BLaER1 (cell line): Measurements from ENCODE around the gene HIRA.

Experiments
- H3K27ac ChIP-seq: shearing (Covaris generic); formaldehyde crosslinking; 2 replicates; pipeline ENCODE4 v1.8.1; 2022
- H3K27me3 ChIP-seq: shearing (Covaris generic); formaldehyde crosslinking; 2 replicates; pipeline ENCODE4 v1.8.1; 2022
- H3K36me3 ChIP-seq: shearing (Covaris generic); formaldehyde crosslinking; 2 replicates; pipeline ENCODE4 v1.8.1; 2022
- H3K4me1 ChIP-seq: shearing (Covaris generic); formaldehyde crosslinking; 2 replicates; pipeline ENCODE4 v1.8.1; 2022
- H3K4me2 ChIP-seq: shearing (Covaris generic); formaldehyde crosslinking; 2 replicates; pipeline ENCODE4 v1.8.1; 2022
- H3K4me3 ChIP-seq: shearing (Covaris generic); formaldehyde crosslinking; 2 replicates; pipeline ENCODE4 v1.8.1; 2022
- H3K9ac ChIP-seq: shearing (Covaris generic); formaldehyde crosslinking; 2 replicates; pipeline ENCODE4 v1.8.1; 2022
- H3K9me3 ChIP-seq: shearing (Covaris generic); formaldehyde crosslinking; 2 replicates; pipeline ENCODE4 v1.8.1; 2022
- H4K20me1 ChIP-seq: shearing (Covaris generic); formaldehyde crosslinking; 2 replicates; pipeline ENCODE4 v1.8.1; 2022
- Cebpa-rat ChIP-seq: shearing (Covaris generic); IDR thresholded peaks from 2 replicates; pipeline ENCODE4 v1.8.1; 2022

The HIRA gene

DNA sequence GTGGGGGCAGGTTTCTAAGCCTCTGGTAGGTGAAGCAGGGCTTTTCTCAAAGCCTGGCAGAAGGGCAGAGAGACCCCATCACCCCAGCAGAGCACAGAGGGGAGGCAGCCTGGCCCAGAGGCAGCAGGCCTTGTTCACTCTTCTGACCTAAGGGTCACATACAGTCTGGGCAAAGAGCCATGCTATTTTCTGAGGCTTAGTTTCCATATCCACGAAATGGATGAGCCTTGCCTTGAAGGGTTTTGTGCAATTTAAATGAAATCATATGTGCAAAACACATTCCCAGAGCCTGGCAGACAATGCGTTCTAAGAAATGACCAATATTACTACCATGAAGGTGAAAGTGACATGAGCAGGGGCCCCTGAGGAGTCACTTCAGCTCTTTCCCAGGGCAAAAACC, 44.5 kb downstream of the HIRA start:
- no peaks in the 10 kb centered on the region for H3K4me1 ChIP-seq
- no peak for TF ChIP-seq Cebpa-rat
- H3K27me3 ChIP-seq, result no peaks in the 10 kb centered on the region
- no peaks in the 10 kb centered on the region for H3K9me3 ChIP-seq
- peaks cover 100% of the 10 kb centered on the region for H3K36me3 ChIP-seq
- no peak overlapping the region for H3K27ac ChIP-seq
- no peak overlapping the region for H3K4me2 ChIP-seq
- H3K9ac ChIP-seq, result no peak overlapping the region
- H4K20me1 ChIP-seq, result no peaks in the 10 kb centered on the region; the same call in 1 of the 2 replicates
- H3K4me3 ChIP-seq, result no peak overlapping the region

DNA sequence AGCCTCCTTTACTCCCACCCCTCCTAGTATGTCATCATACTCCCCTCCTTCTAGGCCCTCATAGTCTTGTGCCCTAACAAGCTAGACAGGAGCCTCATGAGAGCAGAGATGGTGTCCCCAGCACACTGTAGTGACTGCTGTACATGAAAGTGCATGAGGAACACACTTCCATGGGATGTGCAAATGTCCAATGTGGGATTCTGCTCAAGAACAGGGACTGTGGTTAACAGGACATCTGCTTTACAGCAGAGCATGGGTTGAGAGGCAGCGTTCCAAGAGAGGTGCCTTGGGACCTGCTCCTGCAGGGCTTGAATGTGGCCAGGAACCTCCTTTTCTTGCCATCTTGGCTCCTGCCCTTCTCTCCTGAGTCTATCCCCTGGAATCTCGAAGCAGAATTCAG, 45.3 kb downstream of the HIRA start:
- no peaks in the 10 kb centered on the region; the same call in 1 of the 2 replicates for H4K20me1 ChIP-seq
- H3K4me3 ChIP-seq, result no peak overlapping the region
- H3K27ac ChIP-seq, result no peak overlapping the region
- no peak overlapping the region for H3K4me2 ChIP-seq
- peaks cover 97% of the 10 kb centered on the region for H3K36me3 ChIP-seq
- H3K9me3 ChIP-seq, result no peaks in the 10 kb centered on the region
- no peak overlapping the region for H3K9ac ChIP-seq
- H3K27me3 ChIP-seq, result no peaks in the 10 kb centered on the region
- no peak for TF ChIP-seq Cebpa-rat
- no peaks in the 10 kb centered on the region for H3K4me1 ChIP-seq

- Histone ChIP-seq H3K4me1 (no peaks in the 10 kb centered on the region), H3K27ac (no peak overlapping the region), H4K20me1 (no peaks in the 10 kb centered on the region; the same call in 1 of the 2 replicates), H3K27me3 (no peaks in the 10 kb centered on the region), H3K4me2 (no peak overlapping the region), H3K36me3 (peaks cover 97% of the 10 kb centered on the region), H3K4me3 (no peak overlapping the region), H3K9ac (no peak overlapping the region), H3K9me3 (no peaks in the 10 kb centered on the region)
- no peak for TF ChIP-seq Cebpa-rat
Observed at GRCh38 chr22:19385221-19385906, 46.2 kb downstream of the HIRA start.

- Histone ChIP-seq H3K4me3 (no peak overlapping the region), H3K27me3 (no peaks in the 10 kb centered on the region), H3K4me2 (no peak overlapping the region), H3K27ac (no peak overlapping the region), H3K4me1 (no peaks in the 10 kb centered on the region), H3K9ac (no peak overlapping the region), H4K20me1 (no peaks in the 10 kb centered on the region; the same call in 1 of the 2 replicates), H3K36me3 (peaks cover 96% of the 10 kb centered on the region), H3K9me3 (no peaks in the 10 kb centered on the region)
- no peak for TF ChIP-seq Cebpa-rat
Observed at GRCh38 chr22:19383292-19383691, 48.2 kb downstream of the HIRA start.

GRCh38 chr22:19382240-19382639, 49.3 kb downstream of the HIRA start:
- Histone ChIP-seq H3K27ac (no peak overlapping the region), H3K9me3 (no peaks in the 10 kb centered on the region), H3K4me3 (no peak overlapping the region), H3K27me3 (no peaks in the 10 kb centered on the region), H4K20me1 (no peaks in the 10 kb centered on the region; the same call in 1 of the 2 replicates), H3K4me1 (no peaks in the 10 kb centered on the region), H3K9ac (no peak overlapping the region), H3K36me3 (peaks cover 96% of the 10 kb centered on the region), H3K4me2 (no peak overlapping the region)
- TF ChIP-seq Cebpa-rat, result no peak

GRCh38 chr22:19378344-19378674, 53.2 kb downstream of the HIRA start:
- no peaks in the 10 kb centered on the region for H3K9me3 ChIP-seq
- no peak overlapping the region for H3K4me2 ChIP-seq
- no peak overlapping the region for H3K4me3 ChIP-seq
- no peaks in the 10 kb centered on the region for H3K4me1 ChIP-seq
- H3K9ac ChIP-seq, result no peak overlapping the region
- H3K27ac ChIP-seq, result no peak overlapping the region
- TF ChIP-seq Cebpa-rat, result no peak
- H3K36me3 ChIP-seq, result peaks cover 96% of the 10 kb centered on the region
- H3K27me3 ChIP-seq, result no peaks in the 10 kb centered on the region
- no peaks in the 10 kb centered on the region; the same call in 1 of the 2 replicates for H4K20me1 ChIP-seq

- TF ChIP-seq Cebpa-rat, result no peak
- Histone ChIP-seq H3K9me3 (no peaks in the 10 kb centered on the region), H3K36me3 (peaks cover 94% of the 10 kb centered on the region), H3K27me3 (no peaks in the 10 kb centered on the region), H3K27ac (no peak overlapping the region), H3K4me1 (no peaks in the 10 kb centered on the region), H3K9ac (no peak overlapping the region), H3K4me3 (no peak overlapping the region), H4K20me1 (no peaks in the 10 kb centered on the region), H3K4me2 (no peak overlapping the region)
Observed at GRCh38 chr22:19377565-19378343, 53.8 kb downstream of the HIRA start.

DNA sequence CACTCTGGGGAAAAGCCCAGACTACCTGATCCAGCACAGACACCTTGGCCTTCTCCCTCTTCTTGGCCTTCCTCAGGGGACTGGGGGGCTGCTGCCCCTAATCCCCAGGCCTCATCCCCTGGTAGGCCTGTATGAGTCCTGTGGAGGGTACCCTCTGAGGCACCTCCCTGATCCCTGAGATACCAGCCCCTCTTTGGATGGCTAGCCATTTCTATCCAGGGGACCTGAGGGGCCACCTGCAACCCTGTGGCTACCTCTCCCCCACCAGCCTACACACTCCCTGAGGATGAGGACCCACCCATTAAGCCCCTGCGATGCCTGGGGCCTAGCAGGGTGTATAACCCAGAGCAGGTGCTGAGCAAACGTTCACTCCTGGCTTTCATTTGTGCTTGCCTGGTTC, 54.6 kb downstream of the HIRA start:
- Histone ChIP-seq H3K9me3 (no peaks in the 10 kb centered on the region), H3K9ac (no peak overlapping the region), H3K4me2 (no peak overlapping the region), H4K20me1 (no peaks in the 10 kb centered on the region), H3K4me1 (no peaks in the 10 kb centered on the region), H3K27me3 (no peaks in the 10 kb centered on the region), H3K36me3 (peaks cover 94% of the 10 kb centered on the region), H3K27ac (no peak overlapping the region), H3K4me3 (no peak overlapping the region)
- TF ChIP-seq Cebpa-rat, result no peak

DNA sequence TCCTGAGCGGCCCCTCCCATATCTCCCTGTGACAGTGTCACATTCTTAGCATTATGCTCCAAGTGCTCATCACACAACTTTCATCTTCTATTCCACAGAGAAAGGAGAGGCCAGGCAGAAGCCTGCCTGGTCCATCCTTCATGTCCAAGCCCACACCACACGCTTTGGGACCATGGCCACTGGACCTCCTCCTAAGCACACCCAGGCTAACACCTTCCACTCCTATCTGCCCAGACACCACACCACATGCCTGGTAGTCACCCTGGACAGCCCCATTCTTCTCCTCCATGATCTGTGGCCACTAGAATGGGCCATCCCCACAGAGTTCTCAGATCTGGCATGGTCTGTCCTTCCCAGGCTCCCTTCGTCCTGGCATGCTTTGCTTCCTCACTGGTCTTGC, 55.3 kb downstream of the HIRA start:
- TF ChIP-seq Cebpa-rat, result no peak
- H3K4me1 ChIP-seq, result no peaks in the 10 kb centered on the region
- no peaks in the 10 kb centered on the region for H3K27me3 ChIP-seq
- no peak overlapping the region for H3K9ac ChIP-seq
- H3K4me3 ChIP-seq, result no peak overlapping the region
- no peak overlapping the region for H3K4me2 ChIP-seq
- no peaks in the 10 kb centered on the region for H4K20me1 ChIP-seq
- H3K36me3 ChIP-seq, result peaks cover 97% of the 10 kb centered on the region
- no peak overlapping the region for H3K27ac ChIP-seq
- no peaks in the 10 kb centered on the region for H3K9me3 ChIP-seq

GRCh38 chr22:19375435-19375834, 56.1 kb downstream of the HIRA start:
- Histone ChIP-seq H3K9ac (no peak overlapping the region), H3K4me3 (no peak overlapping the region), H3K36me3 (peaks cover 97% of the 10 kb centered on the region), H3K27ac (no peak overlapping the region), H3K27me3 (no peaks in the 10 kb centered on the region), H4K20me1 (no peaks in the 10 kb centered on the region), H3K4me1 (no peaks in the 10 kb centered on the region), H3K4me2 (no peak overlapping the region), H3K9me3 (no peaks in the 10 kb centered on the region)
- TF ChIP-seq Cebpa-rat, result no peak
